ENCODE measurements around the gene PLCL2.
A peak's percentile ranks its signal among the peaks of the same experiment; 100 is the strongest.

PLCL2 gene

DNA sequence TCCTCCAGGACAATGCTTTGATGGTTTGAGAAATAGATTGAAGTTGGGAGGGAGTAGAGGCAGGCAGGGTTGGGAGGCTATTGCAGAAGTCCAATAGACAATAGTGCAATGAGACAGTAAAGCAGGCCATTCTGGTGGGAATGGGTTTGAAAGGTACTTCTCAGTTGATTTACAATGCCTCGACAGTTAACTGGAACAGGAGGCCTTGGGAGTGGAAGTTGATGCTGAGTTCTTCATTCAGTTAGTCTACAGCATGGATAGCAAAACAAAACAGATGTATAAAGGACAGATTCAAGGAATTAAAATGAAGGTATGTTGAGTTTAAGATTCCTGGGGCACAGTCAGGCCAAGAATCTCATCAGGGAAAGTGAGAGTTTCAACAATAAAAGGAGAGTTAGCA, 6.8 kb upstream of the PLCL2 start:
- Histone ChIP-seq H3K4me3 (replicated peaks; ENCODE audit: low read depth, low read length) (no peak overlapping the region), H3K27me3 (replicated peaks; ENCODE audit: control insufficient read depth, insufficient read depth, low read length) (no peaks in the 10 kb centered on the region), H3K36me3 (ENCODE audit: control insufficient read depth, insufficient read depth, low read length) (no peaks in the 10 kb centered on the region)
- TF ChIP-seq, protein P1, sequence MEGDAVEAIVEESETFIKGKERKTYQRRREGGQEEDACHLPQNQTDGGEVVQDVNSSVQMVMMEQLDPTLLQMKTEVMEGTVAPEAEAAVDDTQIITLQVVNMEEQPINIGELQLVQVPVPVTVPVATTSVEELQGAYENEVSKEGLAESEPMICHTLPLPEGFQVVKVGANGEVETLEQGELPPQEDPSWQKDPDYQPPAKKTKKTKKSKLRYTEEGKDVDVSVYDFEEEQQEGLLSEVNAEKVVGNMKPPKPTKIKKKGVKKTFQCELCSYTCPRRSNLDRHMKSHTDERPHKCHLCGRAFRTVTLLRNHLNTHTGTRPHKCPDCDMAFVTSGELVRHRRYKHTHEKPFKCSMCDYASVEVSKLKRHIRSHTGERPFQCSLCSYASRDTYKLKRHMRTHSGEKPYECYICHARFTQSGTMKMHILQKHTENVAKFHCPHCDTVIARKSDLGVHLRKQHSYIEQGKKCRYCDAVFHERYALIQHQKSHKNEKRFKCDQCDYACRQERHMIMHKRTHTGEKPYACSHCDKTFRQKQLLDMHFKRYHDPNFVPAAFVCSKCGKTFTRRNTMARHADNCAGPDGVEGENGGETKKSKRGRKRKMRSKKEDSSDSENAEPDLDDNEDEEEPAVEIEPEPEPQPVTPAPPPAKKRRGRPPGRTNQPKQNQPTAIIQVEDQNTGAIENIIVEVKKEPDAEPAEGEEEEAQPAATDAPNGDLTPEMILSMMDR (IDR thresholded peaks at IDR 0.05; ENCODE audit: insufficient read depth, low read length, poor library complexity, severe bottlenecking): no peak
- DNase-seq (ENCODE audit: extremely low read depth, insufficient read length): no peak

DNA sequence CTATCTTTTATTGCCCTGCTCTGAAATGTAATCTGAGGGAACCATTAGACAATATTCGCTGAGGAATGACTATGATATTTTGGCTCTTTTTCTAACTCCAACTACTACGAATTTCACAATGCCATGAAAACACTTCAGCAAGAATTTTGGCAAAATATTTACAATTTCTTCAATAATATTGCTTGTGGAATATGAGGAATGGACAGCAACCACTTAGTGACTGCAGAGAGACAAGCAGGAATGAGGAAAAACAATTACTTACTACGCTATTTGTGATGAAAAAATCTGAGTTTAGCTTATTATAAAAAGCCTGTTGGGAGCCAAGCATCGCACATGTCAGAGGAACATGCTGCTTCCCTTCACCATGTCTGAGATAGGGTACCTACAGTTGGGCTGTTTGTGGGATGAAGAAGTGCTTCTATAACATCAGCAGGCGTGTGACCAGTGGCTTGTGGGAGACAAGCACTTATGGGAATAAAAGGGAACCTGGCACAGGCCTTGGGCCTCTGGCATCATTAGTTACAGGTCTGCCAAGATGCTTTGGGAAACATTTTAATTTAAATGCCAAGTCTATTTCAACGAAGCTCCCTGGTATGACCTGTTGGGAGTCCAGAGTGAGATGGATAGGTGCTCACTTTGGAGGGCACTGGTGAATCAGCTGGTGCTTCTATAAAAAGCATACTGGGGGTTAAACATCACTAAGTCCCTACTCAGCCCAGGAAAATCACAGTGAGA, 2.7 kb upstream of the PLCL2 start:
- TF ChIP-seq, protein P1 (IDR thresholded peaks at IDR 0.05; ENCODE audit: insufficient read depth, low read length, poor library complexity, severe bottlenecking): no peak
- no peaks in the 10 kb centered on the region for H3K27me3 ChIP-seq (replicated peaks; ENCODE audit: control insufficient read depth, insufficient read depth, low read length)
- H3K36me3 ChIP-seq (ENCODE audit: control insufficient read depth, insufficient read depth, low read length): no peaks in the 10 kb centered on the region
- DNase-seq (ENCODE audit: extremely low read depth, insufficient read length): no peak
- no peak overlapping the region for H3K4me3 ChIP-seq (replicated peaks; ENCODE audit: low read depth, low read length)

DNA sequence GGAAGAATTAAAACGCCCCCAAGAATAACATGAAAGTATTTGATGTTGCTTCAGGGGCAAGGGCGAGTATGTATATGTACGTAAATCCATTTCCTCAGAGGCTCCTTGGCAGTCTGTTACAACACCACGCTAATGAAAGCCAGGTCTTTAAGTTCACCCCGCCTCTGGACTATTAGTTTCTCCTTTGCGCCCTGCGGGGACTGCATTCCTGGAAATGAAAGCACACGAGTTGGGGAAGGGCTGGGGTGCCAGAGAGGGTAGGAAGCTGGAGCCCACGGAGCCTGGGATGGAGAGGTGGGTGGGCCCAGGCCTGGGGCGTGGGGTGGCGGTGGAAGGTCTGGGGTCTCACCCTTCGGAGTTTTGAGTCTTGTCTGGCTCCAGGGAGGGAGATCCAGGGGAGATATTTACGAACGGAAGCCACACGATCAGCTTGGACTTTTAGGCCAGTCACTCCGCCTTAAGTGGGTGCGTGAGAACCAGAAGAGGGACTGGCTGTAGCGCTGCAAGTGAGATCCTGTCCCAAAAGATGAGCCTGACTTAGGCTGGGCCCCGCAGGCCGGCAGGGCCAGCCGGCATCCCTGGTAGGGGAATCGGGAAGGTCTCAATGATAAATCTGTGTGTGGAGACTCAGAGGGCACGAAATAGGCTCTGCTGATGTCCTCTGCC, 1.6 kb upstream of the PLCL2 start:
- Histone ChIP-seq H3K36me3 (ENCODE audit: control insufficient read depth, insufficient read depth, low read length) (no peaks in the 10 kb centered on the region), H3K4me3 (replicated peaks; ENCODE audit: low read depth, low read length) (no peak overlapping the region), H3K27me3 (replicated peaks; ENCODE audit: control insufficient read depth, insufficient read depth, low read length) (no peaks in the 10 kb centered on the region)
- TF ChIP-seq, protein P1 (IDR thresholded peaks at IDR 0.05; ENCODE audit: insufficient read depth, low read length, poor library complexity, severe bottlenecking): no peak
- no peak for DNase-seq (ENCODE audit: extremely low read depth, insufficient read length)

DNA sequence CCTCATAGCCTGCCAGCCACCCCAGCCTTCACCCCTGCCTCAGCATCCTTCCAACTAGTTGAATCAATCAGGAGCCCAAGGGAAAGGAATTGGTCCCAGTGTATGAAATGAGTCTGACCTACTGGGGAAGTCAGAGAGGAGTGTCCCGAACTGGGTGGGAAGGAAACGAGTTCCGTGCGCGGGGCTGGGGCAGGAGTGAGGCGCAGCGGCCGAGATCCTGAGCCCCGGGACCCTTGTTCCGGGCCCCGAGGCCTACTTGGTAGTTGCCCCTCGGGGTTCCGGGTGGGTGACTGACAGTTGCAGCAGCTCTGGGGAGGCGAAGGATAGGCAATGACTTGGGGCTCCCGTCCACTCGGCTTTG, 1.1 kb upstream of the PLCL2 start:
- no peaks in the 10 kb centered on the region for H3K27me3 ChIP-seq (replicated peaks; ENCODE audit: control insufficient read depth, insufficient read depth, low read length)
- DNase-seq (ENCODE audit: extremely low read depth, insufficient read length): no peak
- H3K4me3 ChIP-seq (replicated peaks; ENCODE audit: low read depth, low read length): peak overlapping the region; percentile 96
- TF ChIP-seq, protein P1 (IDR thresholded peaks at IDR 0.05; ENCODE audit: insufficient read depth, low read length, poor library complexity, severe bottlenecking): no peak
- H3K36me3 ChIP-seq (ENCODE audit: control insufficient read depth, insufficient read depth, low read length): no peaks in the 10 kb centered on the region

DNA sequence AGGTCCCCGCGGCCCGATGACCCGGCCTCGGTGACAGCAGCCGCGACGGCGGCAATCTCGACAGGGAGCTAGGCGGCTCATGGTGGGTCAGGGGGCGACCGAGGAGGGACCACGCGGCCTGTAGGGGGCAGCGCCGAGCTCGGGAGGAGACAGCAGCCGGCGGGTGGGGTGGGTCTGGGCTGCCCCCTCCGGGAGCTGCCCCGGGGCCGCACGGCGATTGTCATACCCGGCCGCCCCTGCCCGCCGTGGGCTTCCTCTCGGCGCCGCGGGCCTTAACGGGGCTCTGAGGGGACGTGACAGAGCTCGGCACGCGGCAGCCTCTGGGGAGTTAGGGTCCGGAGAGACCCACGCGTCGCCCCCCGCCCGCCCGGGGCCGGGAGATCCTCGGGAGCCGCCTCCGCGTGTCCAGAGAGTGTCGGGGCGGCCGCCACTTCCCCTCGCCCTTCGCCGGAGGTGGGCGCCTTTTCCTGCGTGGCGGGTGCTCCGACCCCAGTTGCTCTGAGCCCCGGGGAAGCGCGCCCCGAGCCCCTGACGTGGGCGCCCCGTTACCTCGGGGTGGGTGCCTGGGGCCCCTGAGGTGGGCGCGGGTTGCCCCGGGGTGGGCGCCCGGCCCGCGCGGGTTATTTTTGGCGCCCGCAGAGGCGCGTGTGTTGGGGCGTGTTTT, 539 bp upstream of the PLCL2 start:
- DNase-seq (ENCODE audit: extremely low read depth, insufficient read length): peak; percentile 81
- Histone ChIP-seq H3K36me3 (ENCODE audit: control insufficient read depth, insufficient read depth, low read length) (no peaks in the 10 kb centered on the region), H3K27me3 (replicated peaks; ENCODE audit: control insufficient read depth, insufficient read depth, low read length) (no peaks in the 10 kb centered on the region), H3K4me3 (replicated peaks; ENCODE audit: low read depth, low read length) (peak overlapping the region; percentile 96)
- TF ChIP-seq, protein P1 (IDR thresholded peaks at IDR 0.05; ENCODE audit: insufficient read depth, low read length, poor library complexity, severe bottlenecking): peak; percentile 64

All from GM06990 (cell line).